Keratinocyte (primary cell): ENCODE measurements around the gene KCNMA1. TPM values are rescaled to one million over a fixed set of nuclear protein-coding genes. Genes with fewer than 3 reads are reported as not detected.

ENCODE experiments used
- DNase-seq: peaks from one replicate; pipeline ENCODE4 v3.0.0-alpha.2; 2011; ENCODE audit warnings: low read depth, missing footprints, low spot score
- FAIRE-seq: peaks from 2 replicates; lab custom pipeline; 2011; peaks lifted over from hg19 to GRCh38; lab: Jason Lieb, UNC
- H2AFZ ChIP-seq: 2 replicates; pipeline ENCODE4 v1.6.0; 2012; ENCODE audit warnings: low read length, control low read depth, inconsistent platforms; ENCODE audit not compliant: control insufficient read depth
- H3K27ac ChIP-seq: 2 replicates; pipeline ENCODE4 v1.5.1; 2011; ENCODE audit warnings: low read length; ENCODE audit not compliant: control insufficient read depth, insufficient read depth
- H3K27me3 ChIP-seq: 3 replicates; pipeline ENCODE4 v1.6.0; 2011; ENCODE audit warnings: low read length; ENCODE audit not compliant: control insufficient read depth, insufficient read depth; ENCODE audit errors: extremely low read depth
- H3K36me3 ChIP-seq, 2 experiments: 2 replicates in 1 of 2; 3 replicates in 1 of 2; pipeline ENCODE4 v1.5.1; 2011; ENCODE audit warnings: low read length in 2 of 2, mild to moderate bottlenecking in 1 of 2; ENCODE audit not compliant: control insufficient read depth in 2 of 2, insufficient read depth in 2 of 2; ENCODE audit errors: extremely low read depth in 1 of 2
- H3K4me1 ChIP-seq: 3 replicates; pipeline ENCODE4 v1.5.1; 2011; ENCODE audit warnings: low read length; ENCODE audit not compliant: control insufficient read depth, insufficient read depth; ENCODE audit errors: extremely low read depth
- H3K4me2 ChIP-seq: 3 replicates; pipeline ENCODE4 v1.6.0; 2011; ENCODE audit warnings: low read depth, low read length; ENCODE audit not compliant: control insufficient read depth, insufficient read depth; ENCODE audit errors: extremely low read depth
- H3K4me3 ChIP-seq, 3 experiments: fragments of 200-600 bp in 1 of 3; sonication (generic) in 1 of 3; 2 replicates in 2 of 3; 3 replicates in 1 of 3; pipeline ENCODE4 v1.5.1; 2011 to 2016; ENCODE audit warnings: low read length in 3 of 3, mild to moderate bottlenecking in 3 of 3, control low read depth in 2 of 3, inconsistent platforms in 1 of 3, low read depth in 1 of 3, mixed read lengths in 1 of 3, mixed run types in 1 of 3, moderate library complexity in 1 of 3; ENCODE audit not compliant: control insufficient read depth in 2 of 3, insufficient read depth in 2 of 3; ENCODE audit errors: extremely low read depth in 1 of 3
- H3K79me2 ChIP-seq: 2 replicates; pipeline ENCODE4 v1.6.0; 2012; ENCODE audit warnings: low read length; ENCODE audit not compliant: control insufficient read depth, insufficient read depth
- H3K9ac ChIP-seq: 3 replicates; pipeline ENCODE4 v1.6.0; 2011; ENCODE audit warnings: low read length; ENCODE audit not compliant: control insufficient read depth, insufficient read depth; ENCODE audit errors: extremely low read depth
- H3K9me1 ChIP-seq: 3 replicates; pipeline ENCODE4 v1.6.0; 2011; ENCODE audit warnings: low read length; ENCODE audit not compliant: control insufficient read depth, insufficient read depth; ENCODE audit errors: extremely low read depth
- H3K9me3 ChIP-seq: 2 replicates; pipeline ENCODE4 v1.5.1; 2012; ENCODE audit warnings: low read depth, low read length; ENCODE audit not compliant: control insufficient read depth
- H4K20me1 ChIP-seq: 3 replicates; pipeline ENCODE4 v1.6.0; 2011; ENCODE audit warnings: low read length; ENCODE audit not compliant: control insufficient read depth, insufficient read depth; ENCODE audit errors: extremely low read depth
- CTCF ChIP-seq, 3 experiments: IDR thresholded peaks in 1 of 3; conservative IDR thresholded peaks in 1 of 3; optimal IDR thresholded peaks in 1 of 3; 2 replicates in 2 of 3; 3 replicates in 1 of 3; pipeline versions ENCODE3 to v1.5.1; 2011; ENCODE audit warnings: low read length in 3 of 3, mild to moderate bottlenecking in 3 of 3, moderate library complexity in 2 of 3, control low read depth in 1 of 3, inconsistent platforms in 1 of 3; ENCODE audit not compliant: insufficient read depth in 2 of 3; ENCODE audit errors: extremely low read depth in 1 of 3
- EZH2 ChIP-seq: IDR thresholded peaks from one replicate; pipeline ENCODE4 v1.6.1; 2012; ENCODE audit warnings: inconsistent platforms, mild to moderate bottlenecking, low read length, moderate library complexity
- dilution Hi-C: fragments of 300-500 bp; cut with MboI; formaldehyde crosslinking; loops from one replicate; pipeline ENCODE4 v1.7.0; 2020; ENCODE audit warnings: low sequenced_read_pairs; ENCODE audit not compliant: extremely low pct_ligation_motif_present
- polyA plus RNA-seq, 5 experiments: library from polyadenylated mRNA; depleted of rRNA in 3 of 5; stranded (reverse) in 3 of 5; stranded (forward) in 1 of 5; unstranded in 1 of 5; fragments of >200 nt; gene quantifications; 1 replicate in 1 of 5; 2 replicates in 3 of 5; 3 replicates in 1 of 5; pipeline versions ENCODE4 v1.2.1 to v1.2.3, GENCODE V29; 2011 to 2012; ENCODE audit warnings: missing spikeins in 2 of 5, low read depth in 1 of 5, low replicate concordance in 1 of 5

KCNMA1 gene
- polyA plus RNA-seq, 1 donor (not counting 4 experiments of a cell fraction or from before 2014, with no cell fraction given): 6.3 TPM

- Histone ChIP-seq H3K4me3 (no peak overlapping the region), H3K9ac (no peak overlapping the region), H3K4me2 (no peak overlapping the region), H3K9me3 (no peaks in the 10 kb centered on the region), H3K27me3 (no peaks in the 10 kb centered on the region), H3K27ac (no peak overlapping the region), H4K20me1 (no peaks in the 10 kb centered on the region), H2AFZ (no peak overlapping the region), H3K4me1 (peaks cover 26% of the 10 kb centered on the region), H3K79me2 (no peaks in the 10 kb centered on the region), H3K36me3 (no peaks in the 10 kb centered on the region), H3K9me1 (no peaks in the 10 kb centered on the region)
- TF ChIP-seq EZH2: no peak
- no peak for TF ChIP-seq CTCF (optimal IDR thresholded peaks at IDR 0.05 in 1 of 3, IDR thresholded peaks at IDR 0.05 in 1 of 3, conservative IDR thresholded peaks at IDR 0.05 in 1 of 3; ENCODE audit: extremely low read depth in 1 of 3, insufficient read depth in 2 of 3, low read length in 3 of 3)
- FAIRE-seq: no peak
- no peak for DNase-seq
- dilution Hi-C loops: no loop called here
Observed at GRCh38 chr10:77498829-77499228, 138.8 kb downstream of the KCNMA1 start.

GRCh38 chr10:77498210-77498609 is 139.4 kb downstream of the KCNMA1 start:
- Histone ChIP-seq H3K36me3 (no peaks in the 10 kb centered on the region), H3K4me2 (no peak overlapping the region), H3K4me1 (peaks cover 22% of the 10 kb centered on the region), H3K9ac (no peak overlapping the region), H3K27me3 (no peaks in the 10 kb centered on the region), H3K4me3 (no peak overlapping the region), H3K79me2 (no peaks in the 10 kb centered on the region), H3K9me3 (no peaks in the 10 kb centered on the region), H2AFZ (no peak overlapping the region), H3K27ac (no peak overlapping the region), H3K9me1 (no peaks in the 10 kb centered on the region), H4K20me1 (no peaks in the 10 kb centered on the region)
- dilution Hi-C loops: no loop called here
- TF ChIP-seq CTCF (optimal IDR thresholded peaks at IDR 0.05 in 1 of 3, IDR thresholded peaks at IDR 0.05 in 1 of 3, conservative IDR thresholded peaks at IDR 0.05 in 1 of 3; ENCODE audit: extremely low read depth in 1 of 3, insufficient read depth in 2 of 3, low read length in 3 of 3): no peak
- TF ChIP-seq EZH2: no peak
- DNase-seq: no peak
- FAIRE-seq: peak; percentile 63
